HG03432 (cell line): ENCODE measurements around the gene SEZ6L2.
"Not testable (repeated sequence)": the region's sequence is repeated elsewhere in the genome, so short reads cannot be mapped to it uniquely, and the experiment has no call there.

Experiments used
- ATAC-seq: cut with Tn5 transposase; IDR thresholded peaks from one replicate; pipeline ENCODE4 v1.9.1; 2021; ENCODE audit warnings: mild to moderate bottlenecking, moderate library complexity; ENCODE audit not compliant: unreplicated experiment

The SEZ6L2 gene

GRCh38 chr16:29910819-29911675 is 11.7 kb upstream of the SEZ6L2 start:
- no peak for ATAC-seq

DNA sequence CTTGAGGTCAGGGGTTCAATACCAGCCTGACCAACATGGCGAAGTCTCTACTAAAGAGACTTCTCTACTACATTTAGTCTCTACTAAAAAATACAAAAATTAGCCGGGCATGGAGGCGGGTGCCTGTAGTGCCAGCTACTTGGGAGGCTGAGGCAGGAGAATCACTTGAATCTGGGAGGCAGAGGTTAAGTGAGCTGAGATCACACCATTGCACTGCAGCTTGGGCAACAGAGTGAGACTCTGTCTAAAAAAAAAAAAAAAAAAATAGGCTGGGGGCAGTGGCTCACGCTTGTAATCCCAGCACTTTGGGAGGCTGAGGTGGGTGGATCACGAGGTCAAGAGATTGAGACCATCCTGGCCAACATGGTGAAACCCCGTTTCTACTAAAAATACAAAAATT is 10.5 kb upstream of the SEZ6L2 start:
- not testable (repeated sequence) for ATAC-seq

DNA sequence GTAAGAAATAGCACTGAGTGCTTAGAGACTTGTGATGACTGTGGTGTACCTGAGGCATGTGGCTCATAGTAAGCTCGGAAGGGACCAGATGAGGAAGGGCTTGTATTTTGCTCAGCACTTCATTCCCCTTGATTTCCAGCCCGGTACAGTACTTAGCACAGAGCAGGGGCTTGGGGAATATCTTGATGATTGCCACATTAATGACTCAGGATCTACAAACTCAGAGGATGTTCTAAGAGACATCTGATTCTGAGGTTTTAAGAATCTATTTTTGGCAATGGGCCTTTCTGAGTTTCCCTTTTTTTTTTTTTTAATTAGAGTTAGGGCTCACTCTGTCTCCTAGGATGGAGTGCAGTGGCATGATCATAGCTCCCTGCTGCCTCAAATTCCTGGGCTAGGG is 10.0 kb upstream of the SEZ6L2 start:
- ATAC-seq, result no peak

DNA sequence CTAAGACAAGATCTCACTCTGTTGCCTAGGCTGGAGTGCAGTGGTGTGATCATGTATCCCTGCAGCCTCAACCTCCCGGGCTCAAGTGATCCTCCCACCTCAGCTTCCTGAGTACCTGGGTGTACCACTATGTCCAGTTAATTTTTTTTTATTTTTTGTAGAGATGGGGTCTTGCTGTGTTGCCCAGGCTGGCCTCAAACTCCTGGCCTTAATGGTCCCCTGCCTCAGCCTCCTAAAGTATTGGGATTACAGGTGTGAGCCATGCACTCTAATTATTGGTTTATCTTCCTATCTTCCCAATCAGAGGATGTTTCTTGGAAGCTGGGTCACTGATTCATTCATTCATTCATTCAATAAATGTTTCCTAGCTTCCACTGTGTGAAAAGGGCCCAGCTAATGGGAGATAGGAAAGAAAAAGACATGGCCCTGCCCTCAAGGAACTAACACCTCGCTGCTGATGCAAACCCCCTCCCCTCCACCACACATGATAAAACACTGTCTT is 9.4 kb upstream of the SEZ6L2 start:
- no peak for ATAC-seq

GRCh38 chr16:29907973-29908372 is 8.6 kb upstream of the SEZ6L2 start:
- ATAC-seq, result no peak

DNA sequence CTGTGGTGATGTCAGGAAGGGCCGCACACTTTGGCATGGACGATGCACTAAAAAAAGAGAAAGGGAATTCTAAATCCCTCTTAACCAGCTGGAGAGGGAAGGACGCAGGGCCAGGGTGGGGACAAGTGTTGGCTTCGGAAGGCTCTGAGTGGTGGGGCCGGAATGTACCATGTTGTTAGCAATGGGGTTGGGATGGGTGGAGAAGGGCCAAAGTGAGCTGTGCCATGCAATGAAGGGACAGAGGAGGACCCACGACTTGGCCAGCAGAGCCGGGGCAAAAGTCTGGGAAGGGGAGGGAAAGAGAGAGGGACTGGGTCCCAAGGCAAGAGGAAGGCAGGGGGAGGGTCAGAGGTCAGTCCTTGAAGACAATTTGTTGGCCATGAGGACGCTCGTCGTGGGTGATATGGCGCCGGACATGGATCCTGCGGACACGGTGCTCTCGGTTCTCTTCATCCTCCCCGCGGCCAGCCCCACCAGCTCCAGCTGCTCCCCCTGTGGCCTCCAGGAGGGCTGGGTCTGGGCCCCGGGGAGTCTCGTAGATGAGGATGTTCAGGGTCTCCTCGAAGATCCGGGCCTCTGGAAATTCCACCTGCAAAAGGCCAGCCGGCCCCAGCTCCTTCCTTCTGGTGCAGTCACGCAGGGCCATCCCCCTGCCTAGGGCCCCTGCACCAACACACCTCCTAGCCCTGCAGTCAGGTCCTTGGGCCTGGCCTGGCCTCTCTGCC is 7.3 kb upstream of the SEZ6L2 start:
- ATAC-seq, result no peak

GRCh38 chr16:29905668-29906067 is 6.3 kb upstream of the SEZ6L2 start:
- ATAC-seq, result no peak

DNA sequence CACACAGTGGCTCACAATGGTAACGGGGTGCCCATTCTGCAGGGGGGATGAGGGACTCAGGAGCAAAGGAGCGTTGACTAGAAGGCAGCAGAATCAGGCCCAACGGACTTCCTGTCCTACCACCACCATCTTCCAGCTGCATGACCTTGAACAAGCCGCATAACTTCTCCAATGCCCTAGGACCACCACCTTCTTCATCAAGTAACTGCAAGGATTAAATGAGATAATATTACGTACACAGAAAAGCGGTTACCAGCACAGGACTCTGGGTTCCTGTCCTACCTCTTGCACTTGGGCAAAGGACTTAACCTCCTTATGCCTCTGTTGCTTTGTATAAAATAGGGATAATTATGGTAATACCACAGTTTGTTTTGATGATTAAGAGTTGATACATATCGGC is 5.6 kb upstream of the SEZ6L2 start:
- ATAC-seq, result no peak

DNA sequence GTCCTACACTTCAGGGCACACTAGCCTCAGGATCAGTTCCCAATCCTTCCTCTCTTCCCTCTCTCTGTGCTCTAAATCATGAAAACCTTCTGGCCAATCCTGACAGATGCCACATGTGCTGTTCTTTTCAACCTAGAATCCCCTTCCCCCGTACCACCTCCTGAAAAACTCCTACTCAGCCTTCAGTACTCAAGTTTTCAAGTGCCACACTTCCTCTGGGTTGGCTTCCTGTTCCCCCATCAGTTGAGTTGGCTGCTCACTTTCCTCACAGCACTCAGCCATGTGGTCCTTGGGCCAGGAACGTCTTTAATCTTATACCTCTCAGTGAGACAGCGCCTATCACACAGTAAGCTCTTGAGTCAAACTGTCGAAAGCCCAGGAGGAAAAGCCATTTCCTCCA is 4.2 kb upstream of the SEZ6L2 start:
- ATAC-seq, result no peak

DNA sequence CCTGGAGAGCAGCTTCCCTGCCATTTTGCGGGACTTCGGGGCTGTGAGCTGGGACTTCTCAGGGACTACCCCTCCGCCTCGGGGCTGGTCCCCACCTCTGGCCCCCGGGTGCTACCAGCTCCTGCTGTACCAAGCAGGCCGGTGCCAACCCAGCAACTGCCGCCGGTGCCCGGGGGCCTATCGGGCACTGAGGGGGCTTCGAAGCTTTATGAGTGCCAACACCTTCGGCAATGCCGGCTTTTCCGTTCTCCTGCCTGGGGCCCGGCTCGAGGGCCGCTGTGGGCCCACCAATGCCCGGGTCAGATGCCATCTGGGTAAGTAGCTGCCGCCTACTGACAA is 2.2 kb upstream of the SEZ6L2 start:
- ATAC-seq, result no peak

DNA sequence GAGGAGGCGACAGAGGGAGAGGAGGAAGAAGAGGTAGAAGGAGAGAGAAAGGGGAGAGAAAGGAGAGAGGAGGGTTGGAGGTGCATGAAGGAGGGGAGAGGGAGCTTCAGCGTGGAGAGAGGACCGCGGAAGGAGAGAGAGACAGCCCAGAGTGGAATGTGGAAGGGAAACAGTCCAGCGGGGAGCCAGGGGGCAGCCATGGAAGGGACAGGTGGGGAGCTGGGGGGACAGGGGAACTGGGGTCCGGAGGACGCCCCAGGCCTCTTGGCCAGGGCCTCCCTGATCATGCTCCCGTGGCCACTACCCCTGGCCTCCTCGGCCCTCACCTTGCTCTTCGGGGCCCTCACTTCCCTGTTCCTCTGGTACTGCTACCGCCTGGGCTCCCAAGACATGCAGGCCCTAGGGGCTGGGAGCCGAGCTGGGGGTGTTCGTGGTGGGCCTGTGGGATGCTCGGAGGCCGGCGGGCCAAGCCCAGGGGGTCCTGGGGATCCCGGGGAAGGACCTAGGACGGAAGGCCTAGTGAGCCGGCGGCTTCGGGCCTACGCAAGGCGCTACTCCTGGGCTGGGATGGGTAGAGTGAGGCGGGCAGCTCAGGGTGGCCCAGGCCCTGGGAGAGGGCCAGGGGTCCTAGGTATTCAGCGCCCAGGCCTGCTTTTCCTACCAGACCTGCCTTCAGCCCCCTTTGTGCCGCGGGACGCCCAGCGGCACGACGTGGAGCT is 1.7 kb upstream of the SEZ6L2 start:
- ATAC-seq, result no peak

DNA sequence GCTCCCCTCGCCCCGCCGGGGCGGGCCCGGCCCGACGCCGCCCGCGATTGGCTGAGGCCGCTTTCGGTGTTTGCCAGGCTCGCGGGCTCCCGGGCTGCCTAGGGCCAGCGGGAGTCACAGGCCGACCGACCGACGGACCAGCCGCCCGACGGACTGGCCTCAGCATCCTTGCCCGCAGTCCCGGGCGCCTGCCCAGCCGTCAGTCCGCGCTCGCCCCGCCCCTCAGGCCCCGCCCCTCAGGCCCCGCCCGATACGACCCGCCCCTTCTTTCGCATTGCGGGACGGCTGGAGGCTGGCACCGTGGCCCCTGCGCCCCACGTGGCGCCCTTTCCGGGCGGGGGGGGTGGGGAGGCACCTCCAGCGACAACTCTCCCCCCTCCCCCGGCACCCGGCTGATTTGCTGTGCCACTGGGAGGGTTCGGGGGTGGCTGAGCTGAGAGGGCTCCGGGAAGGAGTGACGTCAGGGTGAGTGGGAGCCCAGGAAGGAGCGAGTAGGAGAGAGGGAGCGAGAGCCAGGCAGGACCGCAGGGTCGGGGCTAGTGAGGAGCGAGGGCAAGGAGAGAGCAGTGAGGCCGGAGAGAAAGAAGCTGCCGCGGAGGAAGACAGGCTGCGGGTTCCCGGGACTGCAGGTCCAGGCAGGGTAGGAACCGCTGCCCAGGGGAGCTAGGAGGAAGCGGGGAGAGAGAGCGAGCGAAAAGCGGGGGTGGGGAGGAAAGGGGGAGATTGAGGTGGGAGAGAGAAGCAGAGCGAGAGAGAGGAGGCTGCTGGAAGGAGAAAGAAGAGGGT is 945 bp upstream of the SEZ6L2 start, which contains the start of gene ASPHD1:
ASPHD1 (plus strand) TSS at position 387 of the 786 bp plus-strand sequence. CDS start 484 bp downstream, outside the sequence.
- peak; percentile 66 for ATAC-seq

GRCh38 chr16:29898804-29899515 is 390 bp downstream of the SEZ6L2 start:
- ATAC-seq, result no peak

DNA sequence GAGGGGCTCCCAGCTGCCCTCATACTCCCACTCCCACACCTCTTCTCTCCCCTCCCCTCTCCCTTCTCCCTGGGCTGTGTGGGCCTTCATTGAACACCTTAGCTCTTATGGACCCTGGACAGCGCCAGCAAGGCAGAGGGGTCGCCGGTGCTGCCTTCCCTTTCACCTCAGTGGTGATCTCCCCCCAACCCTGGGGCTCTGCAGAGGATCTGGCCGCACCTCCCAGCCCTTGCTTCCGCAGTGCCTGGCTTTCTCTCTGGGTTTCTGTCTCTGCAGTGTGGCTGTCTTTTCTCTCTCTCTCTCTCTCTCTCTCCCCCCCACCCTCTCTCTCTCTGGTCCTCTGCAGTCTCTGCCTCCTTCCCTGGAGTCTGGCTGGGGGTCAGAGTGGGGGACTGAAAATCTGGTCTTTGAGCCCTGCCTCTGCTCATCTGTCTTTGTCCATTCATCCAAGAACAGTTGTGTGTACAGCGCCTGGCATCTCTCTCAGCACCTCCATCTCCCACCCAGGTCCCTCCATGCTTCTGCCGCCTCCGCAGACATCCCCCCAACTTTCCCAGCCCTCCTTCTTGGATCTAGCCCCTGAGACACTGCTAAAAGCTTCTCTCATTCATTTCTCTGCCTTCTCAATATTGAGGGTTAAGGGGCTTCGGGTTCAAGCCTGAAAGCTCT is 1.1 kb downstream of the SEZ6L2 start:
- no peak for ATAC-seq

DNA sequence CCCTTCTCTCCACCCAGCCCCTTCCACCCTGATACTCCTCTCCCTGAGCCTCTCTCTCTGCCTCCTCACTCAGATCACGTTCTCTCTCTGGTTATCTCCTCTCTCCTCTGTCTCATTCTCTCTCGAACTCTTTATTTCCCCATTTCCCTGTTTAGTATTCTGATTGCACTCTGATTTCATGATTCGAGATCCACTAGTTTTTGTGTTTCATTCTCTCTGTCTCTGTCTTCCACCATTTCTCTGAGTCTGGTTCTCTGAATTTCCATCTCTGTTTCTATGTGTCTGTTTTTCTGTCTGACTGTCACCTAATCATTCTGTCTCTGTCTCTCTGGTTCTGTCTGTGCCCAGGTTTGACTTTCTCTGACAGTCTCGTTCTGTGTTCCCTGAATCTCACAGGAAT is 2.0 kb downstream of the SEZ6L2 start:
- ATAC-seq, result no peak

DNA sequence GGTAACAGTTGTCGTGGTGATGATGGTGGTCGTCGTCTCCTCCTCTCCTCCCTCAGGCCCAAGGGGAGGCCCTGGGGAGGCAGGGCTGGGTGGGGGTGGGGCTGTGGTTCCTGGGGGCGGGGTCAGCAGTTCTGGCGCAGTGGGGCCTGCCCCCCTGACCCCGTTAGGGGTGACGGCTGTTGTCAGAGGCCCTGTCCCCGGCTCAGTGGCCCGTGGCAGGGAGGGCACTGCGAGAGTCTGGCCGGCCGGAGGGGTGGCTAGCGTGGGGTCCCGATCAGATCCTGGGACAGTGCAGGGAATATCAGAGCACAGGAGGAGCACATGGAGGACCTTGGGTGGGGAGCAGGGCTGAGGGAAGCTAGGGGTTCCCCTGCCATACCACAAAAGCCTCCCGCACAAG is 2.5 kb downstream of the SEZ6L2 start:
- no peak for ATAC-seq

DNA sequence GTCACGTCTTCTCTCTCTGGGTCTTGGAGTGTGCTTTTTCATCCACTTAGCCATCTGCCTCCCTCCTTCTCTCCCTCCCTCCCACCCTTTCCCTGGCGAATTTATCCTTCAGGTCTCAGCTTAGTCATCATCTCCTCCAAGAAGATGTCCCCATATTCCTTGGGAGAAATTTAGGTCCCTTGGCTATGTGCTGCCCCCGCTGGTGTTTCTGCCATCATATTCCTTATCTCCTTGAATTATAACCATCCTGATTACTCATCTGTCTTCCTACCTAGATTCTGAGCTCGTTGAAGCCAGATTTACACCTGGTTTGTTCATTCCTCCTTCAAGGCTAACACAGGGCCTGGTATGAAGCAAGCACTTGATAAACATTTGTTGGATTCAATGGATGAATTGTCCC is 5.0 kb downstream of the SEZ6L2 start:
- no peak for ATAC-seq

DNA sequence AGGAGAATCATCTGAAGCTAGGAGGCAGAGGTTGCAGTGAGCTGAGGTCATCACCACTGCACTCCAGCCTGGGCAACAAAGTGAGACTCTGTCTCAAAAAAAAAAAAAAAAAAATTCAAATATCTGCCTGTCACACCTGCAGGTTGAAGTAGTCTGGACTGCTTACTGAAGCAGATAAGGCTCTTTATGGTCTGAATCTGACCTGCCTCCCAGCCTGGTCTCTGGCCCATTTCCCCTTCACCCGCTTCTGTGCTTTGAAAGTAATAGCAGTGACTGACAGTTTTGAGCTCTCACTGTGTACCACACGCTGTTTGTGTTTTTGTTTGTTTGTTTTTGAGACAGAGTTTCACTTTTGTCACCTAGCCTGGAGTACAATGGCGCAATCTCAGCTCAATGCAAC is 5.8 kb downstream of the SEZ6L2 start:
- no peak for ATAC-seq

GRCh38 chr16:29892458-29892813 is 6.9 kb downstream of the SEZ6L2 start:
- ATAC-seq, result no peak
